Ectodermal cell (in vitro differentiated cells): ENCODE results near the gene CARD9.

Source experiments
- H3K27ac ChIP-seq: 2 replicates; pipeline ENCODE4 v1.7.0; 2013; ENCODE audit warnings: mild to moderate bottlenecking, low read depth, low read length; ENCODE audit not compliant: insufficient read depth, poor library complexity, severe bottlenecking
- H3K27me3 ChIP-seq: 2 replicates; pipeline ENCODE4 v1.7.0; 2013; ENCODE audit warnings: mild to moderate bottlenecking, low read length; ENCODE audit not compliant: insufficient read depth, control insufficient read depth, poor library complexity, severe bottlenecking
- H3K36me3 ChIP-seq: one replicate; pipeline ENCODE4 v1.7.0; 2013; ENCODE audit warnings: low read length; ENCODE audit not compliant: control insufficient read depth, insufficient read depth
- H3K4me1 ChIP-seq: one replicate; pipeline ENCODE4 v1.7.0; 2013; ENCODE audit warnings: low read length; ENCODE audit not compliant: control insufficient read depth, insufficient read depth
- H3K4me3 ChIP-seq: 2 replicates; pipeline ENCODE4 v1.7.0; 2013; ENCODE audit warnings: low read depth, low read length, control low read depth; ENCODE audit not compliant: insufficient read depth
- H3K9me3 ChIP-seq: 2 replicates; pipeline ENCODE4 v1.7.0; 2013; ENCODE audit warnings: mild to moderate bottlenecking, low read length, moderate library complexity; ENCODE audit not compliant: control insufficient read depth
- WGBS, 2 experiments: methylation state at CpG; one replicate each; pipeline ENCODE4 v1.1.7; 2013; ENCODE audit warnings: missing lambda C conversion rate in 2 of 2; 5-methylcytosine and 5-hydroxymethylcytosine counted together

Gene CARD9

DNA sequence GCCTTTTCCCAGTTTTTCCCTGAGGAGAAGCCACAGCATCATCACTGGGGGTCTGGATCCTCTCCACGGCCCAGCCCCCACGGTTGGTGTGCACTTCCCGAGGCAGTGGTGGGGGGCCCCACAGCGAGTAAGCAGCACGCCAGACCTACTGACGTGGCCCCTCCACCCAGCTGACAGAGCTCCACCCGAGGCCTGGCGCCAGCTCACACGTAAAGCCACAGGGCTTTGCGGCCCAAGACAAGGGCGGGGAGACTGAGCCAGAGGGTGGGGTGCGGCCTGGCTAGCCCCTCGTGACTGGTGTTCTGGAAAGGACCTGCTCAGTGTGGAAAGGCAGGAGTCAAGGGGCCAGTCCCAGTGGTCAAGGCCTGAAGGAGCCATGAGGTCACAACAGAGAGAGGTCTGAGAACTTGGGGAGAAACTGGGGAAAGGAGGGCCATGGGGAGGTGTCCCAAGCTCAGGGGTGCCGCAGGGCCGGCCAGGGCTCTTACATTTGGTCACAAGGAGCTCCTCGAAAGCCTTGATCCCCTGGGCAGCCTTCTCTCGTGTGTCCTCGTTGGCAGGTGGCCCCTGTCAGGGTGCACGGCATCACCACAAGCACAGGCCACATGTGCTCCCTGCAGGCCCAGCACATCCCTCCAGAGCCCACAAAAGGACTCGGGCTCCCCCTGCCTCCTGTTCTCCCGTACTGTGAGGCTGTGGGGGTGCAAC is 21.0 kb upstream of the CARD9 start:
- no peaks in the 10 kb centered on the region for H3K9me3 ChIP-seq
- no peak overlapping the region for H3K27ac ChIP-seq
- peaks cover 39% of the 10 kb centered on the region for H3K36me3 ChIP-seq
- WGBS, 2 experiments, result 96% methylated on average over 21 of the region's 21 CpGs
- no peaks in the 10 kb centered on the region for H3K4me1 ChIP-seq
- H3K27me3 ChIP-seq, result no peaks in the 10 kb centered on the region
- no peak overlapping the region for H3K4me3 ChIP-seq

- Histone ChIP-seq H3K4me3 (no peak overlapping the region), H3K4me1 (no peaks in the 10 kb centered on the region), H3K27ac (no peak overlapping the region), H3K27me3 (no peaks in the 10 kb centered on the region), H3K9me3 (no peaks in the 10 kb centered on the region), H3K36me3 (peaks cover 47% of the 10 kb centered on the region)
- 95 to 97% methylated on average over 17 of the region's 17 CpGs for WGBS, 2 experiments
Observed at GRCh38 chr9:136393531-136393930, 20.1 kb upstream of the CARD9 start.

DNA sequence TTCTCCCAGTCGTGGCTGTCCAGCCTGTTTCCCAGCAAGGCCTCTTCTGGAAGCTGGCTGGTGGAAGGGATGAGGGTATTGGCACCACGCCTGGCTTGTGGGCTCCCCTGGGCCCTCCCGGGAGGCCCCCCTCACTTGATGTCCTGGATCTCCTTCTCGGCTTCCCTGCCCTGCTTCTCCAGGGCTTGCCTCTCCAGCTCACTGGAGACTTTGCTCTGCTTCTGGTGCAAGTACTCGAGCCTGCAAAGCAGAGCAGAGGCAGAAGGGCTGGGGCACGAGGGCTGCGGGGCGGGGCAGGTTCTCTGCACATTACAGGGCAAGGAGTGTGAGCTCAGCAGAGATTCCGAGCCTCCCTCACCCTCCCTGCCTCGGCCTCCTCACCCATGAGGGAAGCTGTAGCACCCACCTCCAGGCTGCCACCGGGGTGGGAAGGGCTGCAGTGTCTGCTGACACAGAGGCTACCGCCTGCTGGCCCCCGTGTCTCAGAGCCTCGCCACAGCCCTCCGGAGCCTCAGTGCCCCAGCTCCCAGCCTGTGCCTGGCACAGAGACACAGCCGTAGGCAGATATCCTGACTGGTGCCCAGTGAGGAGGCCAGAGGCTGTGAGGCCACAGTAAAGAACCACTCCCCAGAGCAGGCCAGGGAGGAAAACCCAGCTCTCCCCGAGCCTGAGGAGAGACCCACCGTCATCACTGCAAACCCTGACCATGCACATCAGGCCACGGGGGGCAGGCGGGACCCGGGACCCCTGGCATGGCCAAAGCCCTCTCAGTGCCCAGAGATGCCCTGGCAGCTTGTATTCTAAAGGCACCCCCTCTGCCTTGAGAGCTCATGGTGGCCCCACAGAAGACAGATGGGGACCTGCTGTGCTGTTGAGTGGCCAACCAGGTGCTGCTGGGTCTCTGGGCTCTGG is 19.3 kb upstream of the CARD9 start:
- H3K4me1 ChIP-seq, result no peaks in the 10 kb centered on the region
- H3K4me3 ChIP-seq, result no peak overlapping the region
- H3K27ac ChIP-seq, result no peak overlapping the region
- no peaks in the 10 kb centered on the region for H3K9me3 ChIP-seq
- H3K27me3 ChIP-seq, result no peaks in the 10 kb centered on the region
- WGBS, 2 experiments, result 91 to 93% methylated on average over 21 of the region's 21 CpGs
- H3K36me3 ChIP-seq, result peaks cover 52% of the 10 kb centered on the region

DNA sequence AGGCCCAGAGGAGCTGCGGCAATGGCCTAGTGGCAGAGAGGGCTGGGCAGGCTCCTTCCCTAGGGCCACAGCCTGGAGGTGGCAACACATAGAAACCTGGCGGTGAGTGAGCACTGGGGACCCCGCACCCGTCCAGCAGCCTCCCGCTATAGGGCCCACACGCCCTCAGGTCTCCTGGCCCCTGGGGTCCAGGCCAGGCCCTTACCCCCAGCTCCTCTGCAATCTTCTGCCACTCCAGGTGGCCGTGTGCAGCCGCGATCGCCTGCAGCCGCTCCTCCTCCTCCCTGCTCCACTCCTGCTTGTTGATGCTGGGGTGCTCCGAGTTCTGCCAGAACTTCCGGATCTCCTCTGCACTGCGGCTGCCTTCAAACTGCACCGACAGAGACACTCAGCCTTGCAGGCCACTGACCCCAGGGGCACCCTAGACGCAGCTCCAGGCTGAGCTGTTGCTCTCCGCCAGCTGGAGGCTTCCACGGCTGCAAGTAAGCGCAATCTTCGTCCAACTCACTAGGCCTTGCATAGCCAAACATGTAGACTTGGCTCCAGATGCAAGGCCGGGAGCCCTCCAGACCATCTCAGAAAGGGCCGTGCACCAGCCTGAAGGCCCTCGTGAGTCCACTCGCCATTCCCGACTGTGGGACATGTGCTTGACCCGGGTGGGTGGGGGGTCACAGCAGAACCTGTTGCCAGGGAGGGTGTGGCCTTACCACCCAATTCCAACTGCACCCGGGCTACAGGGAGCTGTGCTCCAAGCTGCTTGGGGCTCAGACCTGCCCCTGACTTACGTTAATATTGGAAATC is 18.5 kb upstream of the CARD9 start:
- Histone ChIP-seq H3K4me1 (no peaks in the 10 kb centered on the region), H3K4me3 (no peak overlapping the region), H3K27ac (no peak overlapping the region), H3K9me3 (no peaks in the 10 kb centered on the region), H3K27me3 (no peaks in the 10 kb centered on the region), H3K36me3 (peaks cover 60% of the 10 kb centered on the region)
- WGBS, 2 experiments, result 95 to 97% methylated on average over 28 of the region's 28 CpGs

DNA sequence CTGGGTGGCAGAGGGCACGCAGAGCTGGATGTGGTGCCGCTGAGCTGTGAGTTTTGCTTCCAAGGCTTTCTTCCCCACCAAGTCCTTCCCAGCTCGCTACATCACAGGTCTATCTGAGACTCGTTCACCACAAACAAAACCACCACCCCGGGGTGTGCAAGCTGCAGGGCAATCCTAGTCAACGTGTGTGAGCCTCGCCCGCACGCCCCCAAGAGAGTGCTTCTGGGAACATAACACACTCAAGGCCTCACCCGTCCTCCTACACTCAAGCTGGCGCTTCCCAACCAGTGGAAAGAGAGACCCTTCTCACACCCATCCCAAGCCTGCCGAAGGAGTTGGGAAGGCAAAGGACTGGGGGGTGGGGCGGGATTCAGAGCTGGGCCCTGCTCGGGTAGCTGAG is 15.9 kb upstream of the CARD9 start:
- WGBS, 2 experiments, result 94% methylated on average over 14 of the region's 14 CpGs
- Histone ChIP-seq H3K9me3 (no peaks in the 10 kb centered on the region), H3K4me3 (no peak overlapping the region), H3K27ac (no peak overlapping the region), H3K36me3 (peaks cover 42% of the 10 kb centered on the region), H3K27me3 (no peaks in the 10 kb centered on the region), H3K4me1 (no peaks in the 10 kb centered on the region)

- no peak overlapping the region for H3K4me3 ChIP-seq
- H3K36me3 ChIP-seq, result peaks cover 52% of the 10 kb centered on the region
- H3K9me3 ChIP-seq, result no peaks in the 10 kb centered on the region
- no peaks in the 10 kb centered on the region for H3K4me1 ChIP-seq
- H3K27me3 ChIP-seq, result no peaks in the 10 kb centered on the region
- WGBS, 2 experiments, result 96 to 97% methylated on average over 19 of the region's 19 CpGs
- H3K27ac ChIP-seq, result no peak overlapping the region
Observed at GRCh38 chr9:136387217-136387616, 13.7 kb upstream of the CARD9 start.

DNA sequence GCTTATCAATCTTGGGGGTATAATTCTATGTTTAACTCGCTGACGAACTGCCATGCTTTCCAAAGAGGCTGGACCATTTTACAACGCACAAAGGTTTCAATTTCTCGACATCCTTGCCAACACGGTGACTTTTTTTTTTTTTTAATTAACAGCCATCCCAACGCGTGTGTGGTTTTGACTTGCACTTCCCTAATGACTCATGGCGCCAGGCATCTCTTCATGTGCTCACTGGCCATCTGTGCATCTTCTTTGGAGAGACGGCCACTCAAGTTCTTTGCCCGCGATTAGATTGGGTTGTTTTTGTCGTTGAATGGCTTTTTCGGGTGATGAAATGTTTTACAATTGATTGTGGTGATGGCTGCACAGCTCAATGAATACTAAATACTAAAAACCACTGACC is 12.5 kb upstream of the CARD9 start:
- Histone ChIP-seq H3K36me3 (peaks cover 53% of the 10 kb centered on the region), H3K4me3 (no peak overlapping the region), H3K27me3 (no peaks in the 10 kb centered on the region), H3K4me1 (no peaks in the 10 kb centered on the region), H3K9me3 (no peaks in the 10 kb centered on the region), H3K27ac (no peak overlapping the region)
- 93 to 97% methylated on average over 13 of the region's 13 CpGs for WGBS, 2 experiments

- Histone ChIP-seq H3K27me3 (no peaks in the 10 kb centered on the region), H3K9me3 (no peaks in the 10 kb centered on the region), H3K36me3 (peaks cover 59% of the 10 kb centered on the region), H3K27ac (no peak overlapping the region), H3K4me3 (no peak overlapping the region), H3K4me1 (no peaks in the 10 kb centered on the region)
- 96 to 97% methylated on average over 11 of the region's 11 CpGs for WGBS, 2 experiments
Observed at GRCh38 chr9:136385015-136385414, 11.5 kb upstream of the CARD9 start.

DNA sequence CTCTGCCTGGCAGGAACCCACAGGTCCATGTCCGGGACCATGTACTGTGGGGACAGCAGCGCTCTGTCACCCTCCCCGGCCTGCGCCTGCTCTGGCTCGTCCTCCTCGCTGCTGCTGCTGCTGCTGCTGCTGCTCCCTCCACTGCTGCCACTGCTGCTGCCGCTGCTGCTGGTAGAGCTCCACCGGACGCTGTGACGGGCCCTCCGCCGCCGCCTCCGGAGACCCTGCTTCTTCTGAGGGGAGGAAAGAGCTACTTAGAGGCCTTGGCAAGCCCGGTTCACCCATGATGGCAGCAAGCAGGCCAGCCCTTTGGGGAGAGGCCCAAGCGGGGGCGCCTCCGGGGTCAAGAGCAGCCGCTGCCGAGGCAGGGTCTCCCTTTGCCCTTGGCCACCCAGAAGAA is 10.0 kb upstream of the CARD9 start:
- WGBS, 2 experiments, result 95% methylated on average over 20 of the region's 20 CpGs
- no peaks in the 10 kb centered on the region for H3K4me1 ChIP-seq

More for the DNA sequence above, 10.0 kb upstream of the CARD9 start:
- Histone ChIP-seq H3K27ac (no peak overlapping the region), H3K36me3 (peaks cover 44% of the 10 kb centered on the region), H3K9me3 (no peaks in the 10 kb centered on the region), H3K27me3 (no peaks in the 10 kb centered on the region), H3K4me3 (no peak overlapping the region)
